ENCODE data around the gene GRPEL1. TPM values are rescaled to one million over a fixed set of nuclear protein-coding genes. Genes with fewer than 3 reads are reported as not detected.
A peak's percentile ranks its signal among the peaks of the same experiment; 100 is the strongest.

Gene GRPEL1
- total RNA-seq, 6 experiments from 2014 or later = 30.0 to 49.2 (median 45.3) TPM

GRCh38 chr4:7055990-7056325 is 11.9 kb downstream of the GRPEL1 start:
- H3K36me3 ChIP-seq = peaks cover 3 to 45% (median 24%) of the 10 kb centered on the region in 4 donors
- WGBS (ENCODE audit: insufficient coverage, low coverage, low lambda C conversion rate, missing lambda C conversion rate) = 100% methylated on average over 2 of the region's 10 CpGs
- H3K9me3 ChIP-seq = no peaks in the 10 kb centered on the region
- no peaks in the 10 kb centered on the region for H3K27me3 ChIP-seq
- no peak overlapping the region for H3K27ac ChIP-seq
- peaks cover 0 to 5% (median 0%) of the 10 kb centered on the region in 4 donors for H3K4me1 ChIP-seq
- DNase-seq (no peak), ATAC-seq (no peak)
- H3K4me3 ChIP-seq = no peak overlapping the region
- intact Hi-C loops (cut with DNase I) = no loop called here
- TF ChIP-seq POLR2A (IDR thresholded peaks at IDR 0.05) = no peak
- TF ChIP-seq CTCF (IDR thresholded peaks at IDR 0.05) = no peak

- DNase-seq = no peak
- TF ChIP-seq POLR2A (IDR thresholded peaks at IDR 0.05) (no peak), CTCF (IDR thresholded peaks at IDR 0.05) (no peak)
- no peak overlapping the region for H3K4me3 ChIP-seq
- H3K36me3 ChIP-seq = peaks cover 3 to 39% (median 19%) of the 10 kb centered on the region in 4 donors
- WGBS (ENCODE audit: insufficient coverage, low coverage, low lambda C conversion rate, missing lambda C conversion rate) = 86% methylated on average over 21 of the region's 31 CpGs
- no peaks in the 10 kb centered on the region for H3K27me3 ChIP-seq
- no peak overlapping the region for H3K27ac ChIP-seq
- H3K9me3 ChIP-seq = no peaks in the 10 kb centered on the region
- peaks cover 0 to 11% (median 2%) of the 10 kb centered on the region in 4 donors for H3K4me1 ChIP-seq
- intact Hi-C loops (cut with DNase I) = no loop called here
- no peak for ATAC-seq
Observed at GRCh38 chr4:7055111-7055989, 12.5 kb downstream of the GRPEL1 start.

- peaks cover 0 to 21% (median 7%) of the 10 kb centered on the region in 4 donors for H3K4me1 ChIP-seq
- no peak overlapping the region for H3K27ac ChIP-seq
- no peaks in the 10 kb centered on the region for H3K27me3 ChIP-seq
- H3K36me3 ChIP-seq = peaks cover 3 to 28% (median 13%) of the 10 kb centered on the region in 4 donors
- intact Hi-C loops (cut with DNase I) = no loop called here
- WGBS (ENCODE audit: insufficient coverage, low coverage, low lambda C conversion rate, missing lambda C conversion rate) = 96% methylated on average over 32 of the region's 52 CpGs
- ATAC-seq (no peak), DNase-seq (no peak)
- H3K4me3 ChIP-seq = no peak overlapping the region
- no peaks in the 10 kb centered on the region for H3K9me3 ChIP-seq
- TF ChIP-seq POLR2A (IDR thresholded peaks at IDR 0.05) (no peak), CTCF (IDR thresholded peaks at IDR 0.05) (no peak)
Observed at GRCh38 chr4:7054106-7054880, 13.6 kb downstream of the GRPEL1 start.

GRCh38 chr4:7052923-7053715 is 14.7 kb downstream of the GRPEL1 start:
- Histone ChIP-seq H3K4me1 (peaks cover 0 to 23% (median 8%) of the 10 kb centered on the region in 4 donors), H3K36me3 (peaks cover 3 to 25% (median 11%) of the 10 kb centered on the region in 4 donors)
- peak in 2 of 3 donors; percentile 51 to 76 for DNase-seq

More at GRCh38 chr4:7052923-7053715, 14.7 kb downstream of the GRPEL1 start:
- H3K27ac ChIP-seq = no peak overlapping the region
- ATAC-seq = no peak
- H3K27me3 ChIP-seq = no peaks in the 10 kb centered on the region
- no peak overlapping the region for H3K4me3 ChIP-seq
- intact Hi-C loops (cut with DNase I) = no loop called here
- no peak for TF ChIP-seq POLR2A (IDR thresholded peaks at IDR 0.05)
- no peak for TF ChIP-seq CTCF (IDR thresholded peaks at IDR 0.05)
- no peaks in the 10 kb centered on the region for H3K9me3 ChIP-seq
- WGBS (ENCODE audit: insufficient coverage, low coverage, low lambda C conversion rate, missing lambda C conversion rate) = 64% methylated on average over 6 of the region's 20 CpGs
